Activated naive CD4-positive, alpha-beta T cell treated with anti-CD3 and anti-CD28 coated beads for 36 hours (primary cell): ENCODE measurements around the gene PRDM8. TPM values are rescaled to one million over a fixed set of nuclear protein-coding genes. Genes with fewer than 3 reads are reported as not detected.

Source experiments
- total RNA-seq, 2 experiments: library from RNA; stranded (reverse); gene quantifications; one replicate each; pipeline ENCODE4 v1.2.3, GENCODE V29; 2021

The PRDM8 gene
- total RNA-seq, 2 experiments from 2014 or later: 0.29 to 0.35 TPM

Other genes with a start within 250 kb of the PRDM8 start
- gene ANTXR2, start 124.3 kb upstream of the PRDM8 start, total RNA-seq: under 1 TPM; 0.50 to 0.79 TPM
- not detected for gene FGF5, start 69.2 kb downstream of the PRDM8 start, total RNA-seq
- gene CFAP299, start 138.2 kb downstream of the PRDM8 start, total RNA-seq: not detected